H9 (cell line): ENCODE data around the gene CREB5. TPM values are rescaled to one million over a fixed set of nuclear protein-coding genes. Genes with fewer than 3 reads are reported as not detected.

Experiments
- DNase-seq: peaks from one replicate; pipeline ENCODE4 v3.0.0-alpha.2; 2017
- H2AFZ ChIP-seq: one replicate; pipeline ENCODE4 v1.6.1; 2013; ENCODE audit warnings: mild to moderate bottlenecking, low read length, control low read depth, moderate library complexity
- H2AK5ac ChIP-seq: 2 replicates; pipeline ENCODE4 v1.6.1; 2013; ENCODE audit warnings: low read length, control low read depth, mixed read lengths; ENCODE audit not compliant: insufficient read length
- H2BK120ac ChIP-seq: one replicate; pipeline ENCODE4 v1.6.1; 2013; ENCODE audit warnings: low read depth, mild to moderate bottlenecking, low read length, control low read depth, inconsistent platforms; ENCODE audit not compliant: poor library complexity, severe bottlenecking
- H2BK12ac ChIP-seq: 2 replicates; pipeline ENCODE4 v1.6.1; 2013; ENCODE audit warnings: low read length, control low read depth, mixed read lengths, low read depth; ENCODE audit not compliant: insufficient read length
- H2BK15ac ChIP-seq: 2 replicates; pipeline ENCODE4 v1.6.1; 2013; ENCODE audit warnings: low read depth, low read length, control low read depth
- H2BK20ac ChIP-seq: one replicate; pipeline ENCODE4 v1.6.1; 2013; ENCODE audit warnings: low read depth, mild to moderate bottlenecking, low read length, control low read depth, inconsistent platforms; ENCODE audit not compliant: poor library complexity, severe bottlenecking
- H2BK5ac ChIP-seq: 2 replicates; pipeline ENCODE4 v1.6.1; 2013; ENCODE audit warnings: low read length, control low read depth, mixed read lengths; ENCODE audit not compliant: insufficient read length
- H3K14ac ChIP-seq: 2 replicates; pipeline ENCODE4 v1.6.1; 2013; ENCODE audit warnings: low read length, control low read depth; ENCODE audit not compliant: insufficient read depth
- H3K18ac ChIP-seq: 2 replicates; pipeline ENCODE4 v1.6.1; 2013; ENCODE audit warnings: low read depth, mild to moderate bottlenecking, mixed read lengths, low read length, control low read depth; ENCODE audit not compliant: insufficient read length
- H3K23ac ChIP-seq: 2 replicates; pipeline ENCODE4 v1.6.1; 2013; ENCODE audit warnings: low read length, control low read depth, mixed read lengths, low read depth; ENCODE audit not compliant: insufficient read length
- H3K23me2 ChIP-seq: 2 replicates; pipeline ENCODE4 v1.6.1; 2013; ENCODE audit warnings: low read depth, mild to moderate bottlenecking, mixed read lengths, low read length, control low read depth; ENCODE audit not compliant: insufficient read length, poor library complexity, severe bottlenecking
- H3K27ac ChIP-seq: 2 replicates; pipeline ENCODE4 v1.5.1; 2013; ENCODE audit warnings: low read length, control low read depth, mixed read lengths, low read depth; ENCODE audit not compliant: insufficient read length
- H3K27me3 ChIP-seq: 2 replicates; pipeline ENCODE4 v1.6.1; 2013; ENCODE audit warnings: low read length, control low read depth, inconsistent platforms; ENCODE audit not compliant: insufficient read depth
- H3K4ac ChIP-seq: 2 replicates; pipeline ENCODE4 v1.6.1; 2013; ENCODE audit warnings: low read depth, mild to moderate bottlenecking, control low read depth, inconsistent platforms, low read length, moderate library complexity
- H3K4me1 ChIP-seq: 2 replicates; pipeline ENCODE4 v1.6.1; 2013; ENCODE audit warnings: low read length, control low read depth, inconsistent platforms; ENCODE audit not compliant: insufficient read depth
- H3K4me2 ChIP-seq: 2 replicates; pipeline ENCODE4 v1.6.1; 2013; ENCODE audit warnings: low read length, control low read depth, mixed read lengths; ENCODE audit not compliant: insufficient read length, insufficient read depth
- H3K56ac ChIP-seq: 2 replicates; pipeline ENCODE4 v1.6.1; 2013; ENCODE audit warnings: low read depth, mild to moderate bottlenecking, mixed read lengths, low read length, control low read depth; ENCODE audit not compliant: insufficient read length
- H3K79me1 ChIP-seq: 2 replicates; pipeline ENCODE4 v1.6.1; 2013; ENCODE audit warnings: low read depth, mild to moderate bottlenecking, moderate library complexity, low read length, control low read depth, inconsistent platforms; ENCODE audit not compliant: insufficient read depth, poor library complexity, severe bottlenecking
- H3K79me2 ChIP-seq: 2 replicates; pipeline ENCODE4 v1.6.1; 2013; ENCODE audit warnings: low read length, control low read depth, inconsistent platforms; ENCODE audit not compliant: insufficient read depth
- H3K9ac ChIP-seq: 2 replicates; pipeline ENCODE4 v1.6.1; 2013; ENCODE audit warnings: low read length, control low read depth, mixed read lengths; ENCODE audit not compliant: insufficient read length; ENCODE audit errors: extremely low read depth
- H3K9me3 ChIP-seq: one replicate; pipeline ENCODE4 v1.6.1; 2013; ENCODE audit warnings: low read depth, low read length, inconsistent platforms; ENCODE audit not compliant: control insufficient read depth
- H3T11ph ChIP-seq: one replicate; pipeline ENCODE4 v1.6.1; 2013; ENCODE audit warnings: mild to moderate bottlenecking, low read length, control low read depth, inconsistent platforms
- H4K20me1 ChIP-seq: one replicate; pipeline ENCODE4 v1.6.1; 2013; ENCODE audit not compliant: control insufficient read depth, insufficient read length, insufficient read depth
- H4K5ac ChIP-seq: 2 replicates; pipeline ENCODE4 v1.6.1; 2013; ENCODE audit warnings: low read depth, mild to moderate bottlenecking, mixed read lengths, low read length, control low read depth; ENCODE audit not compliant: insufficient read length
- H4K8ac ChIP-seq: replicated peaks from 2 replicates; pipeline ENCODE4 v1.6.1; 2013; ENCODE audit warnings: low read length, control low read depth, mixed read lengths, low read depth; ENCODE audit not compliant: insufficient read length
- H4K91ac ChIP-seq: 2 replicates; pipeline ENCODE4 v1.6.1; 2013; ENCODE audit warnings: low read depth, mild to moderate bottlenecking, moderate library complexity, mixed read lengths, low read length, control low read depth; ENCODE audit not compliant: insufficient read length
- H3K27ac Mint-ChIP-seq, 3 experiments: 2 replicates in 2 of 3; 3 replicates in 1 of 3; pipeline ENCODE4 v1.8.0; 2020 to 2021; ENCODE audit warnings: mixed read lengths in 3 of 3, mild to moderate bottlenecking in 1 of 3, moderate library complexity in 1 of 3
- H3K27me3 Mint-ChIP-seq: 2 replicates; pipeline ENCODE4 v1.8.0; 2021; ENCODE audit warnings: low read depth, mild to moderate bottlenecking, moderate library complexity, mixed read lengths
- H3K36me3 Mint-ChIP-seq, 3 experiments: 2 replicates in 2 of 3; 3 replicates in 1 of 3; pipeline ENCODE4 v1.8.0; 2020 to 2021; ENCODE audit warnings: low read depth in 3 of 3, mixed read lengths in 3 of 3; ENCODE audit not compliant: insufficient read depth in 1 of 3
- H3K4me1 Mint-ChIP-seq, 2 experiments: 2 replicates each; pipeline ENCODE4 v1.8.0; 2020; ENCODE audit warnings: mixed read lengths in 2 of 2
- H3K4me3 Mint-ChIP-seq, 2 experiments: 2 replicates in 1 of 2; 3 replicates in 1 of 2; pipeline ENCODE4 v1.8.0; 2020 to 2021; ENCODE audit warnings: mild to moderate bottlenecking in 2 of 2, mixed read lengths in 2 of 2, moderate library complexity in 1 of 2
- H3K9me3 Mint-ChIP-seq, 2 experiments: 2 replicates in 1 of 2; 3 replicates in 1 of 2; pipeline ENCODE4 v1.8.0; 2020; ENCODE audit warnings: mild to moderate bottlenecking in 2 of 2, mixed read lengths in 2 of 2, moderate library complexity in 1 of 2
- WGBS: extraction: QIAGEN DNeasy Blood & Tissue Kit; methylation state at CpG from one replicate; pipeline ENCODE4 v1.1.7; 2013; ENCODE audit warnings: missing lambda C conversion rate, low lambda C conversion rate, mixed read lengths; ENCODE audit not compliant: insufficient read length; ENCODE audit errors: extremely low coverage; 5-methylcytosine and 5-hydroxymethylcytosine counted together
- total RNA-seq: library from RNA; stranded (reverse); gene quantifications from 2 replicates; pipeline ENCODE4 v1.2.1, GENCODE V29; 2021
- TF ChIP-seq, protein P1 (sequence below): fragments of 200-600 bp; sonication (generic); conservative IDR thresholded peaks from 3 replicates; pipeline ENCODE4 v1.8.0; 2021; ENCODE audit warnings: antibody characterized with exemption, mild to moderate bottlenecking

The CREB5 gene
- total RNA-seq, 1 experiment from 2014 or later = 4.0 TPM

DNA sequence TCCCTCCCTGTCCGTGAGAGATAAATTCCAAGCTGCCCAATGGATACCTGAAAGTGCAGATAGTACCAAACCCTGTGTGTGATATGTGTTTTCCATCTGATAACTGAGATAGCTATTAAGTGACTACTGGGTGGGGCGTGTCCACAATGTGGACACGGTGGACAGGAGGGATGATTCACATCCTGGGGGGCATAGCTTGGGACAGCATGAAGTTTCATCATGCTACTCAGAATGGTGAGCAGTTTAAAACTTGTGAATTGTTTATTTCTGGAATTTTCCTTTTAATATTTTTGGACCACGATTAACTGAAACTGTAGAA lies 158.6 kb downstream of the CREB5 start:
- no peaks in the 10 kb centered on the region for H3K9me3 Mint-ChIP-seq
- H3K27ac Mint-ChIP-seq = no peak overlapping the region; a peak in 1 of 7 replicates
- H3K27me3 Mint-ChIP-seq = no peaks in the 10 kb centered on the region

More for the DNA sequence above, 158.6 kb downstream of the CREB5 start:
- Histone ChIP-seq H3K4me1 (peaks cover 11% of the 10 kb centered on the region; the same call in 1 of the 2 replicates), H3K23ac (no peak overlapping the region), H3K4me2 (no peak overlapping the region), H3K79me2 (no peaks in the 10 kb centered on the region), H2AK5ac (no peak overlapping the region), H3T11ph (no peak overlapping the region), H2BK5ac (no peak overlapping the region), H2BK12ac (no peak overlapping the region), H3K9me3 (no peaks in the 10 kb centered on the region), H4K91ac (no peak overlapping the region), H3K79me1 (no peaks in the 10 kb centered on the region), H2BK20ac (no peak overlapping the region), H3K27me3 (no peaks in the 10 kb centered on the region), H3K14ac (no peak overlapping the region), H3K18ac (no peak overlapping the region), H4K5ac (no peak overlapping the region), H4K8ac (no peak overlapping the region), H2BK15ac (no peak overlapping the region), H2BK120ac (no peak overlapping the region), H3K27ac (no peak overlapping the region), H3K23me2 (no peaks in the 10 kb centered on the region), H3K4ac (no peak overlapping the region), H3K9ac (no peak overlapping the region), H2AFZ (no peak overlapping the region), H3K56ac (no peak overlapping the region), H4K20me1 (no peaks in the 10 kb centered on the region)
- Mint-ChIP-seq H3K36me3 (no peaks in the 10 kb centered on the region), H3K4me1 (peaks cover 26 to 30% of the 10 kb centered on the region in 2 experiments), H3K4me3 (no peak overlapping the region)
- no peak for DNase-seq
- TF ChIP-seq, protein P1, sequence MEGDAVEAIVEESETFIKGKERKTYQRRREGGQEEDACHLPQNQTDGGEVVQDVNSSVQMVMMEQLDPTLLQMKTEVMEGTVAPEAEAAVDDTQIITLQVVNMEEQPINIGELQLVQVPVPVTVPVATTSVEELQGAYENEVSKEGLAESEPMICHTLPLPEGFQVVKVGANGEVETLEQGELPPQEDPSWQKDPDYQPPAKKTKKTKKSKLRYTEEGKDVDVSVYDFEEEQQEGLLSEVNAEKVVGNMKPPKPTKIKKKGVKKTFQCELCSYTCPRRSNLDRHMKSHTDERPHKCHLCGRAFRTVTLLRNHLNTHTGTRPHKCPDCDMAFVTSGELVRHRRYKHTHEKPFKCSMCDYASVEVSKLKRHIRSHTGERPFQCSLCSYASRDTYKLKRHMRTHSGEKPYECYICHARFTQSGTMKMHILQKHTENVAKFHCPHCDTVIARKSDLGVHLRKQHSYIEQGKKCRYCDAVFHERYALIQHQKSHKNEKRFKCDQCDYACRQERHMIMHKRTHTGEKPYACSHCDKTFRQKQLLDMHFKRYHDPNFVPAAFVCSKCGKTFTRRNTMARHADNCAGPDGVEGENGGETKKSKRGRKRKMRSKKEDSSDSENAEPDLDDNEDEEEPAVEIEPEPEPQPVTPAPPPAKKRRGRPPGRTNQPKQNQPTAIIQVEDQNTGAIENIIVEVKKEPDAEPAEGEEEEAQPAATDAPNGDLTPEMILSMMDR = no peak
- whole genome bisulfite sequencing = no CpG with 5 or more reads among the region's 4 CpGs
